HCT116 (cell line): ENCODE data around the gene ERG. TPM values are rescaled to one million over a fixed set of nuclear protein-coding genes. Genes with fewer than 3 reads are reported as not detected.

Experiments
- ATAC-seq: fragments of 200-7000 bp; cut with Tn5 transposase; 2 replicates; pipeline ENCODE4 v1.9.1; 2020; ENCODE audit warnings: mild to moderate bottlenecking, moderate library complexity
- BruUV-seq: library from RNA; stranded (reverse); fragments of 400-500 nt; replicated peaks from 2 replicates; lab custom pipeline; 2021; lab: Mats Ljungman, UMichigan
- CTCF ChIA-PET: fragments of 300-600 bp; sonication (Branson Sonifier 250); formaldehyde crosslinking; loops from one replicate; lab custom pipeline; 2021; ENCODE audit warnings: antibody characterized with exemption; lab: Charles Lee
- POLR2A ChIA-PET: fragments of 300-600, 350-600 bp; sonication (Branson Sonifier 250); formaldehyde crosslinking; loops from one replicate; lab custom pipeline; 2021; ENCODE audit warnings: antibody characterized with exemption; lab: Charles Lee
- RAD21 ChIA-PET, 2 experiments: fragments of 300-600 bp; sonication (Branson Sonifier 250); formaldehyde crosslinking; loops; one replicate each; lab custom pipeline; 2023; ENCODE audit warnings: low total read pairs in 2 of 2; ENCODE audit not compliant: uncharacterized antibody in 2 of 2, unreplicated experiment in 2 of 2, low non-redundant PET in 1 of 2; lab: Charles Lee
- DNase-seq: peaks from one replicate; pipeline ENCODE4 v3.0.0-alpha.2; 2010; ENCODE audit warnings: low read depth, low spot score
- H2AFZ ChIP-seq: fragments of 200-600 bp; shearing (Covaris generic), sonication (generic); 2 replicates; pipeline ENCODE4 v1.6.1; 2017; ENCODE audit warnings: low read depth, mixed run types, mixed read lengths, antibody characterized with exemption, low read length; ENCODE audit not compliant: poor library complexity, severe bottlenecking
- H3K27ac ChIP-seq: 2 replicates; pipeline ENCODE4 v1.5.1; 2012; ENCODE audit warnings: low read depth, low read length
- H3K27me3 ChIP-seq: fragments of 200-600 bp; sonication (generic); 2 replicates; pipeline ENCODE4 v1.6.1; 2016; ENCODE audit warnings: mixed run types, low read length, mixed read lengths; ENCODE audit not compliant: insufficient read depth
- H3K36me3 ChIP-seq, 2 experiments: fragments of 200-500 bp in 1 of 2; fragments of 200-600 bp in 1 of 2; sonication (Bioruptor generic) in 1 of 2; sonication (generic) in 1 of 2; 2 replicates each; pipeline versions ENCODE4 v1.5.1 to v1.6.1; 2014 to 2016; ENCODE audit warnings: low read length in 2 of 2, inconsistent platforms in 1 of 2, mixed read lengths in 1 of 2, mixed run types in 1 of 2; ENCODE audit not compliant: insufficient read depth in 2 of 2, control insufficient read depth in 1 of 2
- H3K4me1 ChIP-seq, 2 experiments: fragments of 200-600 bp in 1 of 2; sonication (generic) in 1 of 2; 2 replicates each; pipeline versions ENCODE4 v1.5.1 to v1.6.1; 2012 to 2017; ENCODE audit warnings: low read length in 2 of 2, inconsistent platforms in 1 of 2, mild to moderate bottlenecking in 1 of 2, mixed read lengths in 1 of 2, mixed run types in 1 of 2, moderate library complexity in 1 of 2; ENCODE audit not compliant: insufficient read depth in 2 of 2, control insufficient read depth in 1 of 2
- H3K4me2 ChIP-seq: fragments of 200-600 bp; sonication (generic); 2 replicates; pipeline ENCODE4 v1.6.1; 2017; ENCODE audit warnings: mixed run types, low read length, mixed read lengths
- H3K4me3 ChIP-seq, 2 experiments: fragments of 200-600 bp in 1 of 2; sonication (generic) in 1 of 2; replicated peaks in 1 of 2; 2 replicates each; pipeline ENCODE4 v1.5.1; 2011 to 2016; ENCODE audit warnings: low read length in 2 of 2, control low read depth in 1 of 2, low read depth in 1 of 2, mild to moderate bottlenecking in 1 of 2, mixed read lengths in 1 of 2, mixed run types in 1 of 2
- H3K79me2 ChIP-seq: fragments of 200-600 bp; sonication (generic); 2 replicates; pipeline ENCODE4 v1.6.1; 2017; ENCODE audit warnings: mild to moderate bottlenecking, mixed run types, low read length, moderate library complexity, mixed read lengths; ENCODE audit not compliant: insufficient read depth
- H3K9ac ChIP-seq: fragments of 200-600 bp; sonication (generic); 2 replicates; pipeline ENCODE4 v1.6.1; 2016; ENCODE audit warnings: low read length, mixed read lengths
- H3K9me2 ChIP-seq: fragments of 200-600 bp; sonication (generic), shearing (Covaris generic); 2 replicates; pipeline ENCODE4 v1.6.1; 2017; ENCODE audit warnings: mixed run types, mild to moderate bottlenecking, moderate library complexity; ENCODE audit not compliant: insufficient read depth
- H3K9me3 ChIP-seq, 2 experiments: fragments of 200-500 bp in 1 of 2; fragments of 200-600 bp in 1 of 2; sonication (Bioruptor generic) in 1 of 2; sonication (generic) in 1 of 2; 2 replicates each; pipeline ENCODE4 v1.6.1; 2014 to 2017; ENCODE audit warnings: low read length in 2 of 2, mixed read lengths in 2 of 2, inconsistent platforms in 1 of 2, low read depth in 1 of 2, mild to moderate bottlenecking in 1 of 2, mixed run types in 1 of 2, moderate library complexity in 1 of 2; ENCODE audit not compliant: control insufficient read depth in 1 of 2, insufficient read depth in 1 of 2
- H4K20me1 ChIP-seq: fragments of 200-600 bp; sonication (generic), shearing (Covaris generic); 2 replicates; pipeline ENCODE4 v1.6.1; 2017; ENCODE audit warnings: mixed run types, mild to moderate bottlenecking, moderate library complexity; ENCODE audit not compliant: insufficient read depth
- CBX3 ChIP-seq: IDR thresholded peaks from 2 replicates; pipeline ENCODE4 v1.6.1; 2012; ENCODE audit warnings: low read depth
- ELF1 ChIP-seq: IDR thresholded peaks from 2 replicates; pipeline ENCODE4 v1.6.1; 2012; ENCODE audit warnings: low read depth, borderline replicate concordance
- EZH2phosphoT487 ChIP-seq: fragments of 200-600 bp; IDR thresholded peaks from 2 replicates; pipeline ENCODE4 v1.6.1; 2018; ENCODE audit warnings: antibody characterized with exemption, borderline replicate concordance
- FOSL1 ChIP-seq: IDR thresholded peaks from 2 replicates; pipeline ENCODE4 v1.6.1; 2012; ENCODE audit warnings: low read depth
- JUND ChIP-seq: IDR thresholded peaks from 2 replicates; pipeline ENCODE4 v1.6.1; 2012
- POLR2AphosphoS5 ChIP-seq: IDR thresholded peaks from 2 replicates; pipeline ENCODE4 v1.6.1; 2011; ENCODE audit warnings: mild to moderate bottlenecking, low read depth, low read length, moderate library complexity
- RAD21 ChIP-seq: IDR thresholded peaks from 2 replicates; pipeline ENCODE4 v1.6.1; 2012; ENCODE audit warnings: low read depth, mild to moderate bottlenecking
- SP1 ChIP-seq: IDR thresholded peaks from 2 replicates; pipeline ENCODE4 v1.6.1; 2012; ENCODE audit warnings: low read depth
- TCF7L2 ChIP-seq: IDR thresholded peaks from 2 replicates; pipeline ENCODE4 v1.7.0; 2011; ENCODE audit warnings: borderline replicate concordance, inconsistent platforms; ENCODE audit not compliant: insufficient read depth, insufficient read length; ENCODE audit errors: extremely low read depth
- ZNF274 ChIP-seq: fragments of 200-500 bp; sonication (Bioruptor generic); IDR thresholded peaks from 2 replicates; pipeline ENCODE4 v1.6.1; 2014; ENCODE audit warnings: mild to moderate bottlenecking, low read depth, low read length, inconsistent platforms
- intact Hi-C: fragments of 100-400 bp; cut with micrococcal nuclease; formaldehyde crosslinking; loops from 2 replicates; pipeline ENCODE4 v1.10.0; 2022
- total RNA-seq: library from RNA; stranded (reverse); gene quantifications from one replicate; pipeline ENCODE4 v1.2.1, GENCODE V29; 2021; ENCODE audit not compliant: unreplicated experiment
- TF ChIP-seq, protein P1 (sequence below): IDR thresholded peaks from 2 replicates; pipeline ENCODE4 v1.6.1; 2011; ENCODE audit warnings: mild to moderate bottlenecking, low read length, moderate library complexity; ENCODE audit not compliant: insufficient replicate concordance; ENCODE audit errors: extremely low read depth
- TF ChIP-seq, protein P2 (sequence below), 3 experiments: fragments of 200-600 bp in 1 of 3; sonication (generic) in 1 of 3; IDR thresholded peaks in 2 of 3; conservative IDR thresholded peaks in 1 of 3; 2 replicates each; pipeline ENCODE4 v1.5.1; 2012 to 2017; ENCODE audit warnings: low read depth in 2 of 3, low read length in 2 of 3, antibody characterized with exemption in 1 of 3, borderline replicate concordance in 1 of 3, control low read depth in 1 of 3, mild to moderate bottlenecking in 1 of 3, mixed read lengths in 1 of 3, mixed run types in 1 of 3, moderate library complexity in 1 of 3; ENCODE audit not compliant: insufficient read depth in 1 of 3

Gene ERG
- total RNA-seq, 1 experiment from 2014 or later, result 0.17 TPM

DNA sequence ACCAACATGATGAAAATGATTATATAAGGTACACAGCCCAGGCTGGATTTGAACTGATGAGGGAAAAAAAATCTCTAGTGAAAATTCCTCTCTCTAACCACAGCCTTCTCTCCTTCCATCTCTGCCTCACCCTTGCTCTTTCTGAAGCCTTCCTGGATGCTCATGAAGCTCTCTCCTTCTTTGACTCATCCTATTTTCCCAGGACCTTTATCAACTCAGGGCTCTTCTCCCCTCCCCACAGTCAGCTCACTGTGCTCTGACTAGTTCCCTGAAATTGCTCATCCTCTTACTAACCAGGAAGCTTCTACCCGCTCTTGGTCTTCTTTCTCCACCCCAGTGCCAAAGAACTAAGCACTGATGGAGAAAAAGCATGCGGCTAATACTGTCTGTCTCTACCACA lies 46.4 kb upstream of the ERG start:
- RAD21 ChIA-PET, result no interaction called here

More for the DNA sequence above, 46.4 kb upstream of the ERG start:
- no TSS peak for BruUV-seq
- peaks cover 15% of the 10 kb centered on the region for H3K27me3 ChIP-seq
- TF ChIP-seq FOSL1 (no peak), POLR2AphosphoS5 (no peak), ZNF274 (no peak), CBX3 (no peak), JUND (no peak), TCF7L2 (no peak), ELF1 (no peak), SP1 (no peak), EZH2phosphoT487 (no peak), RAD21 (no peak)
- TF ChIP-seq, protein P1, sequence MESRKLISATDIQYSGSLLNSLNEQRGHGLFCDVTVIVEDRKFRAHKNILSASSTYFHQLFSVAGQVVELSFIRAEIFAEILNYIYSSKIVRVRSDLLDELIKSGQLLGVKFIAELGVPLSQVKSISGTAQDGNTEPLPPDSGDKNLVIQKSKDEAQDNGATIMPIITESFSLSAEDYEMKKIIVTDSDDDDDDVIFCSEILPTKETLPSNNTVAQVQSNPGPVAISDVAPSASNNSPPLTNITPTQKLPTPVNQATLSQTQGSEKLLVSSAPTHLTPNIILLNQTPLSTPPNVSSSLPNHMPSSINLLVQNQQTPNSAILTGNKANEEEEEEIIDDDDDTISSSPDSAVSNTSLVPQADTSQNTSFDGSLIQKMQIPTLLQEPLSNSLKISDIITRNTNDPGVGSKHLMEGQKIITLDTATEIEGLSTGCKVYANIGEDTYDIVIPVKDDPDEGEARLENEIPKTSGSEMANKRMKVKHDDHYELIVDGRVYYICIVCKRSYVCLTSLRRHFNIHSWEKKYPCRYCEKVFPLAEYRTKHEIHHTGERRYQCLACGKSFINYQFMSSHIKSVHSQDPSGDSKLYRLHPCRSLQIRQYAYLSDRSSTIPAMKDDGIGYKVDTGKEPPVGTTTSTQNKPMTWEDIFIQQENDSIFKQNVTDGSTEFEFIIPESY, result no peak
- TF ChIP-seq, protein P2, sequence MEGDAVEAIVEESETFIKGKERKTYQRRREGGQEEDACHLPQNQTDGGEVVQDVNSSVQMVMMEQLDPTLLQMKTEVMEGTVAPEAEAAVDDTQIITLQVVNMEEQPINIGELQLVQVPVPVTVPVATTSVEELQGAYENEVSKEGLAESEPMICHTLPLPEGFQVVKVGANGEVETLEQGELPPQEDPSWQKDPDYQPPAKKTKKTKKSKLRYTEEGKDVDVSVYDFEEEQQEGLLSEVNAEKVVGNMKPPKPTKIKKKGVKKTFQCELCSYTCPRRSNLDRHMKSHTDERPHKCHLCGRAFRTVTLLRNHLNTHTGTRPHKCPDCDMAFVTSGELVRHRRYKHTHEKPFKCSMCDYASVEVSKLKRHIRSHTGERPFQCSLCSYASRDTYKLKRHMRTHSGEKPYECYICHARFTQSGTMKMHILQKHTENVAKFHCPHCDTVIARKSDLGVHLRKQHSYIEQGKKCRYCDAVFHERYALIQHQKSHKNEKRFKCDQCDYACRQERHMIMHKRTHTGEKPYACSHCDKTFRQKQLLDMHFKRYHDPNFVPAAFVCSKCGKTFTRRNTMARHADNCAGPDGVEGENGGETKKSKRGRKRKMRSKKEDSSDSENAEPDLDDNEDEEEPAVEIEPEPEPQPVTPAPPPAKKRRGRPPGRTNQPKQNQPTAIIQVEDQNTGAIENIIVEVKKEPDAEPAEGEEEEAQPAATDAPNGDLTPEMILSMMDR (IDR thresholded peaks at IDR 0.05 in 2 of 3, conservative IDR thresholded peaks at IDR 0.05 in 1 of 3; ENCODE audit: borderline replicate concordance in 1 of 3, insufficient read depth in 1 of 3, low read depth in 2 of 3, low read length in 2 of 3), result no peak
- no peak overlapping the region for H3K9ac ChIP-seq
- no peak overlapping the region for H3K27ac ChIP-seq
- H3K9me2 ChIP-seq, result no peaks in the 10 kb centered on the region
- ATAC-seq (no peak), DNase-seq (no peak)
- CTCF ChIA-PET, result no interaction called here
- H3K79me2 ChIP-seq, result no peaks in the 10 kb centered on the region
- no peaks in the 10 kb centered on the region for H3K36me3 ChIP-seq
- POLR2A ChIA-PET, result no interaction called here
- no peak overlapping the region for H3K4me3 ChIP-seq
- no peaks in the 10 kb centered on the region for H3K4me1 ChIP-seq
- H4K20me1 ChIP-seq, result no peaks in the 10 kb centered on the region
- no peaks in the 10 kb centered on the region for H3K9me3 ChIP-seq
- H2AFZ ChIP-seq, result no peak overlapping the region
- H3K4me2 ChIP-seq, result no peak overlapping the region
- intact Hi-C loops, result no loop called here
